Measurements from ENCODE around the gene TRPC4.

Gene TRPC4

DNA sequence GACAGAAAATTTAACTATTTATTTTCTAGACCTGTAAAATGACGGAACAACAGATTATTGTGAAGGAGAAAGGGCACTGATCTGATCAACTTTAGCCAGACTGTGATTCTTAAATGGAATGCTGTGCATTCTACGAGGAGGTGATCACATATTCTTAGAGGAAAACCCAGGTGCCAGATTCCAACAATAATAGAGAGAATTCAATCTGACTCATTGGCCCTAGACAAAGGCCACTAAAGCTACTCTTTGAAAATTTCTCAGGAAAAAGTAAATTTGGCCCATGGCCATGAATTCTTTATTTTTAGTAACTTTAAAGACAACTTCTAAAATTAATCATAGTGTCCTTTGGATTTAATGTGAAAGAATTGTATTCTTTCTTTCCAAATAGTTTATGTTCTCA is 212.4 kb downstream of the TRPC4 start:
- DNase-seq (ENCODE audit: low read depth), result peak; percentile 70

DNA sequence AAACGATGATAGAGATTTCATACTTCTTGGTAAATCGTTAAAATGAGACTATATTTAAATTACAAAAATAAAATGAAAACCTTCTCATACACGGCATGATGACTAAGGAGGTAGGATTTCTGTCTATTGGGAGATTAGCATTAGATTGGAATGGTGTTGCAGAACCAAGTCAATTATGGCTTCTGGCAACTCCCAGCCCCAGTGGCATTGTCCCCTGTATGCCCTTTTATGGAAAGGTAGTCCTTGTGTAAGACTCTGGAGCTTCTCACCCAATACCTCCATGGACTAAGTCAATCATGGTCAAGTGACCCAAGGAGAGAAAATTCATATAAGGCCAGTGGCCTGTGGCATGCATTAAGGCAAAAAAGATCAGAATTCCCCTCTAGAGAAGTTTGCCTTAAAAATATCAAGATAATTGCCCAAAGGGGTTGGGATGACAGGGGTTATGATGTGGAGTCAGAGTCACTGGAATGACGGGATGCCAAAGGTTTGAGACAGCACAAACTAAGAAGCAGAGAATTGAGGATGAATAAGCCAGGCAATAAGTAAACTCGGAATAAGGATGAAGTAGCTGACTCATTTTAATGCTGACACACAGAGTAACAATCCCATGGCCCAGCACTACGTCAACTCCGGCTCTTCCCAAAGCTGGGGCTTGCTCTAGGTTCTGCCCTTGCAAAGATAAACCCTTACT is 213.2 kb downstream of the TRPC4 start:
- peak; percentile 92 for DNase-seq (ENCODE audit: low read depth)

- no peak for DNase-seq (ENCODE audit: low read depth)
Measured at GRCh38 chr13:37652596-37652995, 217.0 kb downstream of the TRPC4 start.

DNA sequence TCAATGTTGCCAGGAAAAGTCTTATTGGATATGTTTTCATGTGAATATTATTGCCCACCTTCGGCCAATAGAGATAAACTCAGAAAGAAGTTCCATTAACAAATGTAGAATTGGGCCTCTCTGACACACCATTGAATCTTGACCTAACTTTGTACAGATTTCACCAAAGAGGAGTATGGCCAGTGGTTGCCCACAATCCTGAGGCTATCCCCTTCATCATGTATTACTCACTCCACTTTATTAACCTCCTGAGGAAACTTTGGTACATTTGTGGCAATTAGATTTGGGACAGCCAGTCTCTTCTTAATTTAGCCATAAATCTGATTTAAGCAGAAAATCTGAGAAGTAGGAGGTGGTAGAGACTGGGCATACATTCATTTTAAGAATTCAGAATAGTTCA is 217.7 kb downstream of the TRPC4 start:
- no peak for DNase-seq (ENCODE audit: low read depth)

DNA sequence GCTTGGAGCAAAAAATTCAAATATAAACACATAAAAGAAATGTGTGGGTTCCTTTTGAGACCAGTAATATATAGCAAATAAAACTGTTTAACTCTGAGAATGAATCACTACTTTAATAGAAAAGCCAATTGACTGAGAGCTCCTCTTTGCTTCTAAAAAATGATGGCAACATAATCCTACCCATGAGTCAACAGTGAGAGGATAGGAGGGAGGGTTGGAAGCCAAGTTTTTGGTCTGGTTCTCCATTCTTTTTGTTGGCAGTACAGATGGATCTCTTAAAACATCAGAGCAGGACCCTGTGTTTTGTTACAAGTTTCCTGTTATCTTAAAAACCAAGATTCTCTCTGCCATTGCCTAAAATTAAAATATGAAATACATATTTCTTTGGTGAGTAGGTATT is 221.0 kb downstream of the TRPC4 start:
- DNase-seq (ENCODE audit: low read depth), result no peak

DNA sequence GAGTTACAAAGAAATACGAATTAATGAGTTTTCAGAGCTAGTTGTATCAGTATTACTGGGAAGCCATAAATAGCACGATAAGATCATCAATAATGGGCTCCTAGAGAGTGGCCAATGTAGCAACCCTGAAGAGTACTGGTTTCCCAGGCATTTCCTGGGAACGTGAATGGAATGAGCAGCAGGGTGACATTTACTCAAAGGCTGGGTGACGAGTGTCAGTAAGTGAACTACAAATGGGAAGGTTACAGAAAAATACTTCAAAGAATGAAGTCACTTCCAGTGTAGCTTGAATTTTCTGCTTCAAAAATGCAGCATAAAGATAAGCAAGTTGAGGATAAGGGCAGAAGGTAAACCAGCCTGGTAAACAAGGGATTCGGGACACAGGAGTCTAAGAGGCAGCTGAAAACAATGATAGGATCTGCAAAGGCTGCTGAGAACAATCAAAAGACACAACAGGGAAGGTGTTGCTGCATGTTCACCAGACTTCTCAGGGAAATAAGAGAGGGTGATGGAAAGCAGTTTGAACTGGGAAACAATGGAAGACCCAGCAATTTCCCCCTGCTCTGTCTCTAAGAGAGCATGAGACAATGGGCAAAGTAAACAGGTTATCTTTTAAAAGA is 222.4 kb downstream of the TRPC4 start:
- no peak for DNase-seq (ENCODE audit: low read depth)

DNA sequence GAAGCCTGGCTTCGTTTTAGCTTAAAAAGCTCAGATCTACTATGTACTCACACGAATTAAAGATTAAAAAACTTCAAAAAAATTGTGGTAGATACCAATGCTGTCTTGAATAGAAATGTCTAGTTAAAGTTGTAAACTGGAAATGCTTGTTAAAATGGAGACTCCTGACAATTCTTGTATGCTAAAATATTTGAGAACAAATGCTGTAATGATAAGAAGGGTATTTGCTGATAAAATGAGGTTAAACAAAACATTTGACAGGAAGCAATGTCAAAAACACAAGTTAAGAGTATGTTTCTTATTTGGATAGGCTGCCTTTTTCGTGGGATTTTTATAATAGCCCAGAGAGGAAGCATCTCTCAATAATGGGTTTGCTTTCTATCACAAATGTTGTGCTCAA is 223.0 kb downstream of the TRPC4 start:
- DNase-seq (ENCODE audit: low read depth), result no peak

DNA sequence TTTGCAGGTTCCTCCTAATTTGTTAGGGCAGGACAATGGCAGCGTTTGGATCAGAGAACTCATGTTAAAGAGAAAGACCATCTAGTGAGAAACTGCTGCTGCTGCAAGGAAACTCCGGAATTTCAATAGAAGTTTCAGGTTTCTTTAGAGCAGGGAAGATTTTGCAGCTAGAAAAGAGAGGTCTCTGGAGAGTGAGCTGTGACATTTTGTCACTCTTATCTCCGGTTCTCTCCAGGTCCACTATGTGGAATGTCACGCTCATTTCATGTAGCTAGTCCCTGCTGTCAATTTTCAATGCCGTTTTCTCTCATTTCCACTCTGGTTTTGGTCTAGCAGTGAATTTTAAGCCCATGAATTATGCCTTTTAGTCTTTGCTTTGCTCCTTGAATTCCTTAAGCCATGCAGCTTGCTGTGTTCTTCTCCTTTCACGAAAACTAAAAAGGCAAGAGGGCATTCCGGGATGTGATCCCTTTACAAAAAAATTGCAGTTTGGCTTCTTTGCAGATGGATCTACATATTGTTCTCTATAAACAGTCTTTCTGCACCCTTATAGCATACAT is 224.3 kb downstream of the TRPC4 start:
- no peak for DNase-seq (ENCODE audit: low read depth)

- no peak for DNase-seq (ENCODE audit: low read depth)
Measured at GRCh38 chr13:37641391-37641790, 228.2 kb downstream of the TRPC4 start.

GRCh38 chr13:37640499-37640898 is 229.1 kb downstream of the TRPC4 start:
- DNase-seq (ENCODE audit: low read depth), result no peak

DNA sequence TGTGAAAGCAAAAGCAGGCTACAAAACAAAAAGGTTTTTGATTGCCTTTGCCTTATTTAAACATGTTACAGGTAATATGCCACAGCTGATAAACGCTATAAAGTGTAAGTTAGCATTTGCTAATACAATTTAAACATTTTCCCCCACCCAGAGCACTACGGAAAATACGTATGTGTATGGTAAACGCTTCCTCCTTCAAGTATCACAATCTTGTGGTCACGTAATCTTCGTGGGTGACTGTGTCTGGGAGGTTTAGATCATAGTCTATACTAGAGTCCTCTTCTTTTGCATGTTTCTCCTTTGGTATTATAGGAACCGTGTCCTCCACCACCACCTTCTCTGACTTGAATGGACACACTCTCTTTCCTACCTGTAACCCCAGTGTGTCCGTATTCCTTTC is 232.9 kb downstream of the TRPC4 start:
- DNase-seq (ENCODE audit: low read depth), result no peak

DNA sequence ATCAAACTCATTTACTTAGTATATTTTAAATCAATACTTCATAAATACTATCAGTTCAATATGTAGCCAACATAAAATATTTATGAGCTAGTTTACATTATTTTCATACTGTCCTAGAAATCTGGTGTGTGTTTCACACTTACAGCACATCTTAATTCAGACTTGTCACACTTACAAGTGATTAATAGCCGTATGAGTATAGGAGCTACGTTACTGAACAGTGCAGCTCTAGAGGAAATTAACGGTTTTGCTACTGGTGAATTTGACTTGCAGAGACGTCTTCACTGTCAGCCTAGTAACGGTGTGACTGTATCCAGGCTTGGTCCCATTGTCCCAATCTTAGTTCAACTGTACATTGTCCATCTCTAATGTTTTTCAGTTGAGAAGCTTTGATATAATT is 237.3 kb downstream of the TRPC4 start:
- DNase-seq (ENCODE audit: low read depth), result no peak

DNA sequence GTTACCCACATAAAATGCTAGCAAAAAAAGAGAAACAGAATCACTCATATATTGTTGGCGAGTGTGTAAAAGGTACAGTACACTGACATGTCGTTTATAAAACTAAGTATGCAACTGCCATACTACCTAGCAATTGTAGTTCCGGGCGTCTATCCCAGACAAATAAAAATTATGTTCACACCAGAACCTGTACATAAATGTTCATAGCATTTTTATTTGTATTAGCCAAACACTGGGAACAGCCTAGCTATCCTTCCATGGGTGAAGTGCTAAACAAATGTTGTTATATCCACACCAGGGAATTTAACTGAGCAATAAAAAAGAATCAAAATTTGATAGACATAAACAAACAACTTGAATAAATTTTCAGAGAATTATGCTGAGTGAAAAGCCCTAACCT is 242.1 kb downstream of the TRPC4 start:
- DNase-seq (ENCODE audit: low read depth), result no peak

DNA sequence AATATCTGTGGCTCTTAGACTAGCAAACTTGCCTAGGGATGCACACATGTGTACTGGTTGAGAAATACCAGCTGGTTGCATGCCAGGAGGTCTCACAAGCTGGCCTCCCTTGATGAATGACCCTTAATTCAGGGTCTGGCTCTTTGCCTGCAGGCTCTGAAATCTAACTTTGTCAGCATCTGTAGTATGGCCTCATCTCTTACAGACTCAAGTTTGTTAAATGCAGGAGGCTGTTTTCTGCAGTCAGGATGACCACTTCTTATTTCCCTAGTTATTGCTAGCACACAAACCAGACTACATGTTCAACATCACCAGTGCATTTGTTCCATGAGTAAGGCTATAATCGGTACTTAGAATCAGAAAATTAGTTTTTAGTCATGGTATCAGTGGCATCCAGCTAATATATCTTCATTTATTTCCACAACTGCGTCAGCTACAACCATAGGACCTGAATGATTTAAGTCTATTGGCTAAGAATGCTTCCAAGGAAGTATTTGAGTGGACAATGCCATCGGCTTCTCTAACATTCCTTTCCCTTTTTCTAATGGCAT is 247.7 kb downstream of the TRPC4 start:
- no peak for DNase-seq (ENCODE audit: low read depth)

DNA sequence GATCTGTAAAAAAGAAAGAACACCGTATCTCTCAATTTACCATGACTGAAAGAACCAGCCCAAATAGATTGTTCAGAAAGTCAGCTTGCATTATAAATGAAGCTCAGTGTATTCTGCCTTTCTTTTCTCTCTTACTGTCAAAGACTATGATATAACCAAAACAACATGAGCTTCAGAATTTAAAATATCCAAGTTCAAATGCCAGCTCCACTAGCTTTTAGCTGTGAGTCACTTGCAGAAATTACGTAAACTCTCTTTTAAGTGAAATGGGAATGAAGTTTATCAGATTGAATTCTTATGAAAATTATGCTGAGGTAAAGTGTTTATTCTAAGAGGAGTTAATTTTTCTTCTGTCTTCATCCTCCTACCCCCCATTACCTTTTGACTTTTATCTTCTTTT is 251.0 kb downstream of the TRPC4 start:
- peak; percentile 45 for DNase-seq (ENCODE audit: low read depth)

- peak; percentile 78 for DNase-seq (ENCODE audit: low read depth)
Measured at GRCh38 chr13:37617173-37617572, 252.4 kb downstream of the TRPC4 start.

DNA sequence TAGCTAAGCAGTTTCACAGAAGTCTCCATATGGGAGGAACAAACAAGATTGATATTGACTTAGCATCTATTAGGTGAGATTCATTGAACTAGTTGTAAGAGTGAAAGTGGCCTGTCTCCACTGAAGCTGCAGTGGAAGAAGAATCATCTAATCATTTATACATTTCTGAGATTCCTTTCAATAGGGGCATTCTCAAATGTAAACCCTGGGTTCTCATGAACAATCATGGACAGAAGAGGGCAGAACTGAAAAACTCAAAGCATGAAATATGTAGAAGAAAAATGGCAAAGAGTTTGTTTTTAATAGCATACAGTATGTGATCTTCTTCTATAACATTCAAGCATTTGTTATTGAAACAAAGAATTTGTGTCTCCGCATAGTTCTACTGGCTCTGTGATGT is 253.4 kb downstream of the TRPC4 start:
- no peak for DNase-seq (ENCODE audit: low read depth)

DNA sequence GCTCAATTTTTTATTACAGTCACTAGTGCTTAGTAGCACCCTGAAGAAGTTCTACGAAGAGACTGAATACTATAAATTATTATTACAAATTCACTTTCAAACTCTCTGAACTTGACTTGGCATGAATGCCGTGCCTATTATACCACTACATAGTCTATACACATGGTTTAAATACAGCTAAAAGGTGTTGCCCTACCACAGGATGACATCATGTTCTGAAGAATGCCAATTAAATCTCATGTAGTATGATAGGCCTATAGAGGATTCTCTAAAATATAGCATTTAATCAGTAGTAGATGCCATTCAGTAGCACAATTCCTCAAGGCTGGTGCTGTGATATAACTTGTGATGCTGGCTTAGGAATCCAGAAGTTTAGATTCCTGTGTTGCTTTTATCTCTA is 254.3 kb downstream of the TRPC4 start:
- peak; percentile 36 for DNase-seq (ENCODE audit: low read depth)

- DNase-seq (ENCODE audit: low read depth), result no peak
Measured at GRCh38 chr13:37613638-37614037, 255.9 kb downstream of the TRPC4 start.

DNA sequence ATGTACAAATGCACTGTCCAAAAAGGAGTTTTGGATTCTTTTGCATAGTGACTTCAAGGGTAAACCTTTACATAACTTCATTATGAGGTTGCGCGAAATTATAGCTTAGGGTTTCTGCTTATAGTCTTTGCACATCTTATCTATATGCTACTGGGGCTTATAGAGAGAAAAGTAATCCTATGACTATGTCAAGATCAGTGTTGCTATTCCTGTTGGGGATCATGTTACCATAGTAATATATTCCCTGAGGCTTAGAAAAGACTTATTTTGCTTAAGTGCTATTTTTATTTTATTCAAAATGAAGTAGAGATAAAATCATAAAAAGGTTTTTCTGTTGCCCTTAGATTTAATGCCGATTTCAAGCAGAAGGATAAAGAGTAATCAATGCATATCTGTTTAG is 256.3 kb downstream of the TRPC4 start:
- no peak for DNase-seq (ENCODE audit: low read depth)

- DNase-seq (ENCODE audit: low read depth), result no peak
Measured at GRCh38 chr13:37608750-37609339, 260.7 kb downstream of the TRPC4 start.

DNA sequence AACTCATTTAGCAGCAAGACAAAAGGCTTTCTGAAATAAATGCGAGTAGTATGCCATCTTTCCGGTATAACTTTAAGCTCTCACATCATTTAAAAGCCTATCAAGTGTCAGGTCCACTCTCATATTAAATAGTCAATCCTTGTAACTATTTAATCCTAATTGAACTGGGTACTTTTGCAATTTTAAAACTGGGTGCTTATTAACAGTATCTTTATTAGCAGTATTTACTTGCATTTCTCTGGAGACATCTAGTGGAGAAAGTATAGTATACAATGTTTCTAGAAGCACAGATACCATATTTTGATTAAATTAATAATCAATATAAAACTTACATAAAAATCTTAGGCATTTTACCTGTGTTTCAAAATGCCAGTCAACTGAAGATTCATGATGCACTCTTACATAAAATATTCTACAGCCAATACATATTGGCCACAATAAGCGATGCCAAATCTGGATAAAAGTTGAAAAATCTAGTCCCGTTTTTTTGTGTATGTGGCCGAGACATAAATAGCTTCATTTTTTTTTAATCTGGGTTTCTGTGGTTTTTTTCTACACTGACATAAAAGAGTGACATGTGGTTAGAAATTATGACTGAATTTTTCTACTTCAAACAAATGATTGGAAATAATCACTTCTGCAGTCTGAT is 266.7 kb downstream of the TRPC4 start:
- no peak for DNase-seq (ENCODE audit: low read depth)
